D721Med (cell line): ENCODE measurements around the gene BTN3A1.

ENCODE experiments used
- DNase-seq: peaks from one replicate; pipeline ENCODE4 v3.0.0; 2011; ENCODE audit warnings: low spot score; ENCODE audit not compliant: insufficient read length
- FAIRE-seq: peaks from 2 replicates; lab custom pipeline; 2011; peaks lifted over from hg19 to GRCh38; lab: Jason Lieb, UNC
- CTCF ChIP-seq: IDR thresholded peaks from 2 replicates; pipeline ENCODE4 v1.5.1; 2012; ENCODE audit warnings: mild to moderate bottlenecking, control low read depth; ENCODE audit not compliant: insufficient read depth; ENCODE audit errors: missing control alignments

The BTN3A1 gene

DNA sequence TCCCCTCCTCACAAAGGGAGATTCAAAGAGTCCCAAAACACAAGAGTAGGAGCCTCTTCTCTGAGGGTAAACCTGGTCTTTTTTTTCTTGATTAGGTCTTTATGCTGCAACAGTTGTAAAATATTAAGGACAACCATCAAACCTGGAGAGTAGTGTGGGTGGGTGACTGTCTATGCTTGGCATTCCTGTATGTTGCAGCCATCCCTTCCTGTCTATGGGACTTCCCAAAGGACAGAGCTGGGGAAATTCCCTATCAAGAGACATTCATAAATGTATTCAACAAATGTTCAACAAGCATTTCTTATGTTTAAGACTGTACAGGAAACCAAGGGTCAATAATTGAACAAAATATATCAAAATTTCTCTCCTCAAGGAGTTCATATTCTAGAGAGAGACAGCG lies 13.6 kb upstream of the BTN3A1 start:
- DNase-seq (no peak), FAIRE-seq (no peak)

GRCh38 chr6:26389349-26389894 lies 12.7 kb upstream of the BTN3A1 start:
- DNase-seq = no peak
- no peak for TF ChIP-seq CTCF
- no peak for FAIRE-seq

More for the DNA sequence above, 13.6 kb upstream of the BTN3A1 start:
- TF ChIP-seq CTCF = no peak

- DNase-seq (no peak), FAIRE-seq (no peak)
- TF ChIP-seq CTCF = no peak
Observed at GRCh38 chr6:26390531-26390930, 11.5 kb upstream of the BTN3A1 start.

DNA sequence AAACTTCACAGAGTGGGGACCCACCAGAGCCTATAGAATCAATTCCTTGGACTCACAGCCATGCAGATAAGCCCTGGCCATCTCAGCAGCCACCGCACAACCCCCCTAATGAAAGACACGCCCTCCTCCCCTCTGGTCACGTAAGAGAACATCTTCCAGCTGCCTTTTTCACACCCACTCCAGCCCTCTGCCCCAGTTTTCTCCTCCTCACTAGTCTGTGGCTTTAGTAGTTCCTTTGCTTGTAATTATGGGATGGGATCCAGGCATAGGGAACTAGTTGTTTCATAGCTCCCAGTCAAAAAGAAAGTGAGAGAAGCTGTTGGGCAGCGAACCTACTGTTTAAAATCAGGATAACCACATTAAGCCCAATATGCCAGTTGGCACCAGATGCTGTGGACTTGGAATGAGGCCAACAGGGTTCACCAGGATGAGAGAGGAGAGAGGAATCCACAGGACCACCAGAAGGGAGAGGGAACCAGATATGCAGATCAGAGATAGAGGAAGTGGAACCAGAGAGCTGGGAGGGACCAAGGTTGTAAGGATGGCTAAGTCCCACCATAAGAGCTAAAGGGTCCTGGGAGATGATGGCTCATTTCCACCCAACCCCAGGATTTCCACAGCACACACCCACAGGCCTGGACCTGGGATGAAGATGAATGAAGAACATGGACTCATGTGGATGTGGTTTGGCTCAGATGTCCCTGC lies 9.0 kb upstream of the BTN3A1 start:
- FAIRE-seq (no peak), DNase-seq (no peak)
- TF ChIP-seq CTCF = no peak

GRCh38 chr6:26394289-26394688 lies 7.8 kb upstream of the BTN3A1 start:
- DNase-seq = no peak
- no peak for TF ChIP-seq CTCF
- no peak for FAIRE-seq

DNA sequence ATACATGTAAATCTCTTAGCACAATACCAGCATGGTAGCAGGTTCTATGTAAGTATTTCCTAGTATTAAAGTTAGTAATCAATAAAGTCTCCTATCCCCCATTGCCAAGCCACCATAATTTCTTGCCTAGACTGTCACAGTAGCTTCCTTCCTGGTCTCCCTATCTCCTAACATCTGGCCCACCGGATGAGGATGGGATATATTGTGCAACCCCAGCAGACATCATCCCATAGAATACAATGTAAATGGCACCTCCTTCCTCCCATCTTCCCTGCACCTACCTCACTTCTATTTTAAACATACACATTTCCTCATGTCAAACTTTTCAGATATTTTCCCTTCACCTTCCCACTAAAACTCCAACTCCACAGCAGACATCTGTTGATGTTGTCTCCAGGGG lies 3.5 kb upstream of the BTN3A1 start:
- DNase-seq (no peak), FAIRE-seq (no peak)
- TF ChIP-seq CTCF = no peak

GRCh38 chr6:26400626-26401025 lies 1.4 kb upstream of the BTN3A1 start:
- no peak for FAIRE-seq
- no peak for DNase-seq
- TF ChIP-seq CTCF = no peak
